Tibial artery (tissue), 4 donors: Measurements from ENCODE around the gene CFAP210.
"Not testable (repeated sequence)": the region's sequence is repeated elsewhere in the genome, so short reads cannot be mapped to it uniquely, and the experiment has no call there.

Source experiments
- DNase-seq, 2 donors: peaks; one replicate each; pipeline ENCODE4 v3.0.0-alpha.2; 2019
- H3K27ac ChIP-seq, 2 donors: fragments of 200-600 bp; sonication (generic) in 1 of 2; 1 replicate in 1 of 2; 2 replicates in 1 of 2; pipeline ENCODE4 v1.5.1; 2018 to 2019; ENCODE audit warnings: mild to moderate bottlenecking in 1 of 2
- H3K27me3 ChIP-seq, 2 donors: fragments of 200-600 bp; sonication (generic) in 1 of 2; one replicate each; pipeline versions ENCODE4 v1.5.1 to v1.6.0; 2016 to 2019
- H3K36me3 ChIP-seq, 3 donors: fragments of 200-600 bp; sonication (generic) in 2 of 3; one replicate each; pipeline ENCODE4 v1.5.1; 2016 to 2019; ENCODE audit warnings: mild to moderate bottlenecking in 2 of 3
- H3K4me1 ChIP-seq, 4 donors: fragments of 200-600 bp; sonication (generic) in 2 of 4; 1 replicate in 3 of 4; 2 replicates in 1 of 4; pipeline ENCODE4 v1.5.1; 2016 to 2019
- H3K4me3 ChIP-seq, 2 donors: fragments of 200-600 bp; sonication (generic) in 1 of 2; 1 replicate in 1 of 2; 2 replicates in 1 of 2; pipeline ENCODE4 v1.5.1; 2018 to 2019; ENCODE audit warnings: mild to moderate bottlenecking in 2 of 2
- H3K9me3 ChIP-seq, 3 donors: fragments of 200-600 bp; sonication (generic) in 1 of 3; one replicate each; pipeline ENCODE4 v1.5.1; 2016 to 2019
- CTCF ChIP-seq, 2 experiments: fragments of 200-600 bp in 1 of 2; fragments of 450-650 bp in 1 of 2; IDR thresholded peaks; one replicate each; pipeline ENCODE4 v1.5.1; 2017 to 2019; ENCODE audit warnings: antibody characterized with exemption in 2 of 2, mild to moderate bottlenecking in 1 of 2, moderate library complexity in 1 of 2
- intact Hi-C: fragments of 100-400 bp; cut with DNase I; formaldehyde crosslinking; loops from one replicate; pipeline ENCODE4 v1.15.0; 2023; ENCODE audit warnings: low total_unique reads

CFAP210 gene

GRCh38 chr2:169613876-169614275 is 80.3 kb downstream of the CFAP210 start:
- H3K36me3 ChIP-seq: peaks cover 60 to 94% (median 76%) of the 10 kb centered on the region in 3 donors
- intact Hi-C loops: no loop called here
- TF ChIP-seq CTCF (IDR thresholded peaks at IDR 0.05): no peak
- no peaks in the 10 kb centered on the region for H3K27me3 ChIP-seq
- no peaks in the 10 kb centered on the region for H3K4me1 ChIP-seq
- no peaks in the 10 kb centered on the region for H3K9me3 ChIP-seq
- H3K4me3 ChIP-seq: no peak overlapping the region
- no peak overlapping the region for H3K27ac ChIP-seq
- no peak for DNase-seq

GRCh38 chr2:169609264-169609663 is 84.9 kb downstream of the CFAP210 start:
- intact Hi-C loops: no loop called here
- Histone ChIP-seq H3K4me3 (no peak overlapping the region), H3K9me3 (no peaks in the 10 kb centered on the region), H3K27ac (no peak overlapping the region), H3K27me3 (no peaks in the 10 kb centered on the region), H3K4me1 (no peaks in the 10 kb centered on the region), H3K36me3 (peaks cover 75 to 86% (median 81%) of the 10 kb centered on the region in 3 donors)
- TF ChIP-seq CTCF (IDR thresholded peaks at IDR 0.05): no peak
- no peak for DNase-seq

GRCh38 chr2:169599568-169599967 is 94.6 kb downstream of the CFAP210 start:
- Histone ChIP-seq H3K9me3 (no peaks in the 10 kb centered on the region), H3K4me1 (peaks cover 0 to 20% (median 0%) of the 10 kb centered on the region in 4 donors), H3K36me3 (peaks cover 2 to 12% (median 2%) of the 10 kb centered on the region in 3 donors), H3K27me3 (no peaks in the 10 kb centered on the region), H3K4me3 (no peak overlapping the region), H3K27ac (no peak overlapping the region)
- intact Hi-C loops: no loop called here
- DNase-seq: no peak
- TF ChIP-seq CTCF (IDR thresholded peaks at IDR 0.05): no peak

GRCh38 chr2:169598982-169599381 is 95.2 kb downstream of the CFAP210 start:
- intact Hi-C loops: no loop called here
- H3K27me3 ChIP-seq: no peaks in the 10 kb centered on the region
- no peak for DNase-seq
- H3K27ac ChIP-seq: no peak overlapping the region
- TF ChIP-seq CTCF (IDR thresholded peaks at IDR 0.05): no peak
- peaks cover 0 to 9% (median 0%) of the 10 kb centered on the region in 3 donors for H3K36me3 ChIP-seq
- H3K4me1 ChIP-seq: peaks cover 0 to 20% (median 0%) of the 10 kb centered on the region in 4 donors
- H3K4me3 ChIP-seq: no peak overlapping the region
- no peaks in the 10 kb centered on the region for H3K9me3 ChIP-seq

GRCh38 chr2:169596546-169596945 is 97.7 kb downstream of the CFAP210 start:
- H3K4me3 ChIP-seq, H3K27ac ChIP-seq, H3K9me3 ChIP-seq, H3K36me3 ChIP-seq, DNase-seq, intact Hi-C loops, H3K27me3 ChIP-seq: not testable (repeated sequence)
- H3K4me1 ChIP-seq: peaks cover 0 to 19% (median 0%) of the 10 kb centered on the region in 4 donors
